Sigmoid colon (tissue), 4 donors: ENCODE results near the gene MEI1.

Experiments
- EP300 ChIP-seq, 4 donors: sonication (generic); formaldehyde crosslinking; IDR thresholded peaks; one replicate each; pipeline ENCODE4 v1.6.1; 2017; ENCODE audit warnings: antibody characterized with exemption in 4 of 4
- POLR2A ChIP-seq, 2 donors: fragments of 450-650 bp; IDR thresholded peaks; one replicate each; pipeline ENCODE4 v1.6.1; 2016; ENCODE audit warnings: antibody characterized with exemption in 2 of 2, mild to moderate bottlenecking in 2 of 2, moderate library complexity in 2 of 2
- POLR2AphosphoS5 ChIP-seq, 4 donors: sonication (generic); formaldehyde crosslinking; IDR thresholded peaks; one replicate each; pipeline ENCODE4 v1.6.1; 2017; ENCODE audit warnings: antibody characterized with exemption in 4 of 4
- TF ChIP-seq, protein P1 (sequence below), 4 experiments: fragments of 450-650 bp in 3 of 4; fragments of 200-600 bp in 1 of 4; IDR thresholded peaks; one replicate each; pipeline ENCODE4 v1.5.1; 2016 to 2019; ENCODE audit warnings: antibody characterized with exemption in 4 of 4, mild to moderate bottlenecking in 3 of 4, moderate library complexity in 2 of 4

DNA sequence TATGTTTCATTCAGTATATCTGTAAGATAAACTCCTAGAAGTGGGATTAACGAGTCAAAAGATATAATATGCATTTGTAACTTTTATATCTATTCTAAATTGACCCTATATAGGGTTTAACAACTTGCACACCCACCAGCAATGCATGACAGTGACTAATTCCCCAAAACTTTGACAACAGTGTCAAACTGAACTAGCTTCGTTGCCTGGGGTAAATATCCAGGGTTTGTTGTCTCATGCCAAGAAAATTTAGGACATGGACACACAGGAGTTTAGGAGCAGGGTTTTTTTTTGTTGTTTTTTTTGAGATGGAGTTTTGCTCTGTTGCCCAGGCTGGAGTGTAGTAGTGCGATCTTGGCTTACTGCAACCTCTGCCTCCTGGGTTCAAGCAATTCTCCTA, 15.7 kb upstream of the MEI1 start:
- TF ChIP-seq POLR2A (IDR thresholded peaks at IDR 0.05) = no peak
- TF ChIP-seq, protein P1, sequence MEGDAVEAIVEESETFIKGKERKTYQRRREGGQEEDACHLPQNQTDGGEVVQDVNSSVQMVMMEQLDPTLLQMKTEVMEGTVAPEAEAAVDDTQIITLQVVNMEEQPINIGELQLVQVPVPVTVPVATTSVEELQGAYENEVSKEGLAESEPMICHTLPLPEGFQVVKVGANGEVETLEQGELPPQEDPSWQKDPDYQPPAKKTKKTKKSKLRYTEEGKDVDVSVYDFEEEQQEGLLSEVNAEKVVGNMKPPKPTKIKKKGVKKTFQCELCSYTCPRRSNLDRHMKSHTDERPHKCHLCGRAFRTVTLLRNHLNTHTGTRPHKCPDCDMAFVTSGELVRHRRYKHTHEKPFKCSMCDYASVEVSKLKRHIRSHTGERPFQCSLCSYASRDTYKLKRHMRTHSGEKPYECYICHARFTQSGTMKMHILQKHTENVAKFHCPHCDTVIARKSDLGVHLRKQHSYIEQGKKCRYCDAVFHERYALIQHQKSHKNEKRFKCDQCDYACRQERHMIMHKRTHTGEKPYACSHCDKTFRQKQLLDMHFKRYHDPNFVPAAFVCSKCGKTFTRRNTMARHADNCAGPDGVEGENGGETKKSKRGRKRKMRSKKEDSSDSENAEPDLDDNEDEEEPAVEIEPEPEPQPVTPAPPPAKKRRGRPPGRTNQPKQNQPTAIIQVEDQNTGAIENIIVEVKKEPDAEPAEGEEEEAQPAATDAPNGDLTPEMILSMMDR (IDR thresholded peaks at IDR 0.05) = no peak
- TF ChIP-seq POLR2AphosphoS5 (IDR thresholded peaks at IDR 0.05) = no peak
- TF ChIP-seq EP300 (IDR thresholded peaks at IDR 0.05) = no peak
